ENCODE data around the gene UBE2V1.

DNA sequence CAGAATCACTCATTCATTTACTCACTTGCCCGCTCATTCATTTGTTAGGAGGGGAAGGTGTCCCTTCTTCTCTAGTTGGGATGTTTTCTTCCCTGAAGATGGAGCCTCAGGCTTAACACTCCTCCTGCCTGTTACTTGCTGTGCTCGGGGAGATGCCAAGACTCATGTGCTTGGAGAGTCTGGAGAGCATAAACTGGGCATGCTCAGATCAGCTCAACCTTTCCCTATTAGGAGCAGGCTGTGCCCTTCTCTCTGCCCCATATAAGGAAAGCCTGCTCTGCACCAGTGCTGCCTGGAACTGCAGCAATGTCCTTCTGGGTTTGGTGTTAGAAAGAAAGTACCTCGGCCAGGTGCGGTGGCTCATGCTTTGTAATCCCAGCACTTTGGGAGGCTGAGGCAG, 18.0 kb upstream of the UBE2V1 start:
- TF ChIP-seq CTCF (IDR thresholded peaks at IDR 0.05; ENCODE audit: low read length) (no peak), EZH2phosphoT487 (IDR thresholded peaks at IDR 0.05; ENCODE audit: low read length) (no peak)
